Measurements from ENCODE around the gene SPINK8. TPM values are rescaled to one million over a fixed set of nuclear protein-coding genes. Genes with fewer than 3 reads are reported as not detected.
A peak's percentile ranks its signal among the peaks of the same experiment; 100 is the strongest.

SPINK8 gene
- total RNA-seq, 1 donor from 2014 or later, result not detected

GRCh38 chr3:48276911-48277641 is 56.4 kb downstream of the SPINK8 start:
- peaks cover 4% of the 10 kb centered on the region for H3K27me3 Mint-ChIP-seq (ENCODE audit: insufficient read depth, low read depth)
- H3K4me3 Mint-ChIP-seq, result no peak overlapping the region
- peaks cover 12% of the 10 kb centered on the region for H3K36me3 Mint-ChIP-seq
- peaks cover 2% of the 10 kb centered on the region for H3K4me1 Mint-ChIP-seq
- DNase-seq (ENCODE audit: low spot score), result peak; percentile 34
- H3K36me3 ChIP-seq, result no peaks in the 10 kb centered on the region
- H3K9ac ChIP-seq, result no peak overlapping the region
- no peak overlapping the region for H3K4me3 ChIP-seq
- H3K27ac ChIP-seq, result no peak overlapping the region
- H3K27ac Mint-ChIP-seq, result no peak overlapping the region
- no peaks in the 10 kb centered on the region for H3K9me3 Mint-ChIP-seq
- H4K20me1 ChIP-seq (ENCODE audit: low read depth), result no peaks in the 10 kb centered on the region
- no peak overlapping the region for H2AFZ ChIP-seq (replicated peaks)
- H3F3A ChIP-seq (ENCODE audit: low read depth), result peaks cover 24% of the 10 kb centered on the region
- H3K4me2 ChIP-seq, result peak overlapping the region; percentile 36
- no peaks in the 10 kb centered on the region for H3K9me3 ChIP-seq (ENCODE audit: low read depth)
- no peaks in the 10 kb centered on the region for H3K79me2 ChIP-seq (ENCODE audit: low read depth)
- no peaks in the 10 kb centered on the region for H3K27me3 ChIP-seq
- TF ChIP-seq EZH2 (IDR thresholded peaks at IDR 0.05) (no peak), EZH2phosphoT487 (IDR thresholded peaks at IDR 0.05) (no peak)
- peaks cover 29% of the 10 kb centered on the region for H3K4me1 ChIP-seq

GRCh38 chr3:48275287-48276027 is 58.0 kb downstream of the SPINK8 start:
- Histone ChIP-seq H3K27ac (no peak overlapping the region), H2AFZ (replicated peaks) (no peak overlapping the region), H3K4me1 (peaks cover 29% of the 10 kb centered on the region), H3K4me2 (no peak overlapping the region), H3K27me3 (no peaks in the 10 kb centered on the region), H3K9ac (no peak overlapping the region), H3K4me3 (no peak overlapping the region), H3K9me3 (ENCODE audit: low read depth) (no peaks in the 10 kb centered on the region), H3K79me2 (ENCODE audit: low read depth) (no peaks in the 10 kb centered on the region), H3K36me3 (no peaks in the 10 kb centered on the region), H3F3A (ENCODE audit: low read depth) (peaks cover 29% of the 10 kb centered on the region), H4K20me1 (ENCODE audit: low read depth) (no peaks in the 10 kb centered on the region)
- Mint-ChIP-seq H3K36me3 (peaks cover 23% of the 10 kb centered on the region), H3K27me3 (ENCODE audit: insufficient read depth, low read depth) (peaks cover 6% of the 10 kb centered on the region), H3K4me3 (no peak overlapping the region), H3K27ac (no peak overlapping the region), H3K4me1 (peaks cover 2% of the 10 kb centered on the region), H3K9me3 (peaks cover 3% of the 10 kb centered on the region)
- DNase-seq (ENCODE audit: low spot score), result no peak
- TF ChIP-seq EZH2 (IDR thresholded peaks at IDR 0.05) (no peak), CTCF (IDR thresholded peaks at IDR 0.05) (no peak), EZH2phosphoT487 (IDR thresholded peaks at IDR 0.05) (no peak)

DNA sequence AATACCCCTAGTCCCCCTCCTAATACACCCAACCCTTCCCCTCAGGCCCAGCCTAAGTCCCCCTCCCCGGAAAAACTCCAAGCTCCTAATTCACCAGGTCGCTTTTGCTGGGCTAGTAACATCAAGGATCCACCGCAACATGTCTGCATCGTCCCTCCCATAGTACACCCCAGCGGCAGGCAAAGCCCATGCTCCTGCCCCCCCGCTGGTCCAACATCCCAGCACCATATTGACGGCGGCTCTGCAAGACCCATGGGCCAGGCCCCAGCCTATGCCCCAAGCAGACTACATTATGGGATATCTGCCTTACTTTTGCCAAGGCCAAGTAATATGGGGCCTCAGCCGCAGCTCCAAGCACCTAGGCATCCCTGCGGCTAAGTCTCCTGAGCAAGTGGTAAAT is 59.0 kb downstream of the SPINK8 start:
- H3K27me3 Mint-ChIP-seq (ENCODE audit: insufficient read depth, low read depth), result peaks cover 8% of the 10 kb centered on the region
- H3K4me1 Mint-ChIP-seq, result peaks cover 7% of the 10 kb centered on the region
- DNase-seq (ENCODE audit: low spot score), result no peak
- H3K36me3 Mint-ChIP-seq, result peaks cover 30% of the 10 kb centered on the region
- H3K27ac ChIP-seq, result no peak overlapping the region
- H3K27ac Mint-ChIP-seq, result no peak overlapping the region
- H3K9me3 Mint-ChIP-seq, result peaks cover 3% of the 10 kb centered on the region
- no peaks in the 10 kb centered on the region for H3K27me3 ChIP-seq
- no peak overlapping the region for H3K4me2 ChIP-seq
- H3F3A ChIP-seq (ENCODE audit: low read depth), result peaks cover 29% of the 10 kb centered on the region
- no peaks in the 10 kb centered on the region for H3K9me3 ChIP-seq (ENCODE audit: low read depth)
- H3K36me3 ChIP-seq, result no peaks in the 10 kb centered on the region
- TF ChIP-seq EZH2phosphoT487 (IDR thresholded peaks at IDR 0.05) (no peak), EZH2 (IDR thresholded peaks at IDR 0.05) (no peak), CTCF (IDR thresholded peaks at IDR 0.05) (no peak)
- no peak overlapping the region for H2AFZ ChIP-seq (replicated peaks)
- H3K9ac ChIP-seq, result no peak overlapping the region
- no peaks in the 10 kb centered on the region for H4K20me1 ChIP-seq (ENCODE audit: low read depth)
- H3K79me2 ChIP-seq (ENCODE audit: low read depth), result no peaks in the 10 kb centered on the region
- H3K4me3 ChIP-seq, result no peak overlapping the region
- no peak overlapping the region for H3K4me3 Mint-ChIP-seq
- peaks cover 29% of the 10 kb centered on the region for H3K4me1 ChIP-seq
